Suprapubic skin (tissue), 4 donors: ENCODE data around the gene TMEM163. TPM values are rescaled to one million over a fixed set of nuclear protein-coding genes. Genes with fewer than 3 reads are reported as not detected.

Source experiments
- DNase-seq, 2 donors: peaks; one replicate each; pipeline ENCODE4 v3.0.0-alpha.2; 2019; ENCODE audit warnings: low spot score in 2 of 2
- H3K27ac ChIP-seq: fragments of 200-600 bp; sonication (generic); one replicate; pipeline ENCODE4 v1.5.1; 2019
- H3K27me3 ChIP-seq: fragments of 200-600 bp; sonication (generic); one replicate; pipeline ENCODE4 v1.5.1; 2019
- H3K36me3 ChIP-seq: fragments of 200-600 bp; sonication (generic); one replicate; pipeline ENCODE4 v1.5.1; 2019
- H3K4me1 ChIP-seq: fragments of 200-600 bp; sonication (generic); one replicate; pipeline ENCODE4 v1.5.1; 2019
- H3K4me3 ChIP-seq: fragments of 200-600 bp; sonication (generic); one replicate; pipeline ENCODE4 v1.5.1; 2019; ENCODE audit warnings: mild to moderate bottlenecking
- H3K9me3 ChIP-seq: fragments of 200-600 bp; sonication (generic); one replicate; pipeline ENCODE4 v1.5.1; 2019
- EP300 ChIP-seq: sonication (generic); formaldehyde crosslinking; IDR thresholded peaks from one replicate; pipeline ENCODE4 v1.6.1; 2017; ENCODE audit warnings: antibody characterized with exemption
- POLR2A ChIP-seq, 2 donors: fragments of 450-650 bp; IDR thresholded peaks; one replicate each; pipeline ENCODE4 v1.6.1; 2017; ENCODE audit warnings: antibody characterized with exemption in 2 of 2, mild to moderate bottlenecking in 2 of 2, moderate library complexity in 2 of 2
- POLR2AphosphoS5 ChIP-seq, 3 donors: sonication (generic); formaldehyde crosslinking; IDR thresholded peaks; one replicate each; pipeline ENCODE4 v1.6.1; 2017; ENCODE audit warnings: antibody characterized with exemption in 3 of 3
- WGBS: methylation state at CpG from one replicate; pipeline ENCODE4 v1.1.5; 2018; 5-methylcytosine and 5-hydroxymethylcytosine counted together
- total RNA-seq, 4 donors: library from RNA; depleted of rRNA; stranded (reverse); fragments of >200 nt; gene quantifications; one replicate each; pipeline ENCODE4 v1.1.0, GENCODE V29; 2016
- TF ChIP-seq, protein P1 (sequence below), 2 donors: fragments of 200-600 bp in 1 of 2; fragments of 450-650 bp in 1 of 2; sonication (generic) in 1 of 2; IDR thresholded peaks; one replicate each; pipeline ENCODE4 v1.5.1; 2016 to 2019; ENCODE audit warnings: antibody characterized with exemption in 2 of 2, mild to moderate bottlenecking in 1 of 2, moderate library complexity in 1 of 2

The TMEM163 gene
- total RNA-seq, 4 donors from 2014 or later = 0.23 to 0.72 TPM; not detected in 2

DNA sequence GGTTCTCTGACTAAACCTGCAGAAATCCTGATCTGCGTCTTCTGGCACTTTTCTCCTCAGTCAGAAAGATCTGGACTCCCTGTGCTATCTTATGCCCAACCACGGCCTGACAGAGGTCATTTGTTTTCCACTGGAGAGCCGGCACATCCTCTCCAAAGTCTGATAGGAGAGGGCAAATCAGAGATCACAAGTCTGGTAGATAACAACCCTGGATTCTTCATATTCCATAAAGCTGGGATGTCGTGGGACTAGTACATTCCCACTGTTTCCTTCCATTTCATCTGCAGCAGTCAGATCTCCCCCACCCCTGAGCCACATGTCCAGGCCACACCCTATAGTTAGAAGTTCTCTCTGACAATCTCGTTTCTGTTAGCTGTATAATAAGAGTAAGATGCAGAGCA, 308.0 kb downstream of the TMEM163 start:
- Histone ChIP-seq H3K27me3 (no peaks in the 10 kb centered on the region), H3K36me3 (no peaks in the 10 kb centered on the region), H3K9me3 (no peaks in the 10 kb centered on the region), H3K4me1 (peaks cover 51% of the 10 kb centered on the region), H3K4me3 (no peak overlapping the region), H3K27ac (no peak overlapping the region)
- no peak for DNase-seq
- 61% methylated on average over 5 of the region's 5 CpGs for WGBS
- TF ChIP-seq, protein P1, sequence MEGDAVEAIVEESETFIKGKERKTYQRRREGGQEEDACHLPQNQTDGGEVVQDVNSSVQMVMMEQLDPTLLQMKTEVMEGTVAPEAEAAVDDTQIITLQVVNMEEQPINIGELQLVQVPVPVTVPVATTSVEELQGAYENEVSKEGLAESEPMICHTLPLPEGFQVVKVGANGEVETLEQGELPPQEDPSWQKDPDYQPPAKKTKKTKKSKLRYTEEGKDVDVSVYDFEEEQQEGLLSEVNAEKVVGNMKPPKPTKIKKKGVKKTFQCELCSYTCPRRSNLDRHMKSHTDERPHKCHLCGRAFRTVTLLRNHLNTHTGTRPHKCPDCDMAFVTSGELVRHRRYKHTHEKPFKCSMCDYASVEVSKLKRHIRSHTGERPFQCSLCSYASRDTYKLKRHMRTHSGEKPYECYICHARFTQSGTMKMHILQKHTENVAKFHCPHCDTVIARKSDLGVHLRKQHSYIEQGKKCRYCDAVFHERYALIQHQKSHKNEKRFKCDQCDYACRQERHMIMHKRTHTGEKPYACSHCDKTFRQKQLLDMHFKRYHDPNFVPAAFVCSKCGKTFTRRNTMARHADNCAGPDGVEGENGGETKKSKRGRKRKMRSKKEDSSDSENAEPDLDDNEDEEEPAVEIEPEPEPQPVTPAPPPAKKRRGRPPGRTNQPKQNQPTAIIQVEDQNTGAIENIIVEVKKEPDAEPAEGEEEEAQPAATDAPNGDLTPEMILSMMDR (IDR thresholded peaks at IDR 0.05) = no peak
- TF ChIP-seq POLR2AphosphoS5 (IDR thresholded peaks at IDR 0.05) (no peak), EP300 (no peak), POLR2A (IDR thresholded peaks at IDR 0.05) (no peak)

DNA sequence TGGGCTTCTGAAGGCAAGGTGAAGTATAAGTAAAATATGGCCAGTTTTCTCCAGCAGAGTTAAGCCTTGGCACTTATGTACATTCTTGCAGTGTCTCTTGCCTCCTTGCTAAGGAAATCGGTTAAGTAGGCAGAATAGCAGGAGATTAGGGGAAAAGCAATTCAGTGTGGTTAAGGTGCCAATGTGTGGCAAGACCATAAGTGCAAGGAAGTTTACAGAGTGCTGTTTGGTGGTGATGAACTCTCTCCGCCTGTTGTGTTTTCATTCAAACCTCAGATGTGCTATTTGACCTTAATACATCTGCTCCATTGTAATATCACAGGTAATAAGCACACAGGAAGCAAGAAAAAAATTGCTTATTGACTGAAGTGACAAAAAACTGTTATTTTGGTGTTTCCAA, 308.8 kb downstream of the TMEM163 start:
- DNase-seq = no peak
- H3K4me1 ChIP-seq = peaks cover 59% of the 10 kb centered on the region
- WGBS = 86% methylated on average over 2 of the region's 2 CpGs

GRCh38 chr2:134408791-134409190, 310.0 kb downstream of the TMEM163 start:
- no peak overlapping the region for H3K27ac ChIP-seq
- H3K4me3 ChIP-seq = no peak overlapping the region
- DNase-seq = no peak
- 54% methylated on average over 3 of the region's 3 CpGs for WGBS
- H3K4me1 ChIP-seq = peaks cover 59% of the 10 kb centered on the region
- no peaks in the 10 kb centered on the region for H3K36me3 ChIP-seq
- TF ChIP-seq POLR2AphosphoS5 (IDR thresholded peaks at IDR 0.05) (no peak), POLR2A (IDR thresholded peaks at IDR 0.05) (no peak), EP300 (no peak)
- TF ChIP-seq, protein P1 (IDR thresholded peaks at IDR 0.05) = no peak
- H3K27me3 ChIP-seq = no peaks in the 10 kb centered on the region
- H3K9me3 ChIP-seq = no peaks in the 10 kb centered on the region

More for the DNA sequence above, 308.8 kb downstream of the TMEM163 start:
- Histone ChIP-seq H3K9me3 (no peaks in the 10 kb centered on the region), H3K4me3 (no peak overlapping the region), H3K27me3 (no peaks in the 10 kb centered on the region), H3K27ac (no peak overlapping the region), H3K36me3 (no peaks in the 10 kb centered on the region)
- no peak for TF ChIP-seq POLR2AphosphoS5 (IDR thresholded peaks at IDR 0.05)
- TF ChIP-seq POLR2A (IDR thresholded peaks at IDR 0.05) = no peak
- no peak for TF ChIP-seq EP300
- TF ChIP-seq, protein P1 (IDR thresholded peaks at IDR 0.05) = no peak

GRCh38 chr2:134408386-134408785, 310.4 kb downstream of the TMEM163 start:
- DNase-seq = no peak
- Histone ChIP-seq H3K36me3 (peaks cover 3% of the 10 kb centered on the region), H3K27ac (no peak overlapping the region), H3K4me1 (peaks cover 60% of the 10 kb centered on the region), H3K9me3 (no peaks in the 10 kb centered on the region), H3K27me3 (no peaks in the 10 kb centered on the region), H3K4me3 (no peak overlapping the region)
- WGBS = 67% methylated on average over 3 of the region's 3 CpGs
- TF ChIP-seq POLR2AphosphoS5 (IDR thresholded peaks at IDR 0.05) (no peak), POLR2A (IDR thresholded peaks at IDR 0.05) (no peak), EP300 (no peak)
- TF ChIP-seq, protein P1 (IDR thresholded peaks at IDR 0.05) = no peak

GRCh38 chr2:134407154-134407890, 311.5 kb downstream of the TMEM163 start:
- Histone ChIP-seq H3K4me3 (no peak overlapping the region), H3K36me3 (peaks cover 5% of the 10 kb centered on the region), H3K9me3 (no peaks in the 10 kb centered on the region), H3K4me1 (peaks cover 70% of the 10 kb centered on the region), H3K27me3 (no peaks in the 10 kb centered on the region), H3K27ac (no peak overlapping the region)
- WGBS = 90% methylated on average over 4 of the region's 4 CpGs
- DNase-seq = no peak
- TF ChIP-seq POLR2AphosphoS5 (IDR thresholded peaks at IDR 0.05) = no peak
- TF ChIP-seq, protein P1 (IDR thresholded peaks at IDR 0.05) = no peak
- no peak for TF ChIP-seq POLR2A (IDR thresholded peaks at IDR 0.05)
- no peak for TF ChIP-seq EP300
